Measurements from ENCODE around the gene ITPR1.

- no peak for TF ChIP-seq CTCF (IDR thresholded peaks at IDR 0.05)
- no peak for TF ChIP-seq EP300 (IDR thresholded peaks at IDR 0.05)
- no peak for TF ChIP-seq POLR2AphosphoS5 (IDR thresholded peaks at IDR 0.05)
- TF ChIP-seq POLR2A (IDR thresholded peaks at IDR 0.05): no peak
These were observed 141.7 kb downstream of the ITPR1 start for GRCh38 chr3:4634894-4635293.
